Hepatocyte (in vitro differentiated cells): ENCODE data around the gene FHOD3. TPM values are rescaled to one million over a fixed set of nuclear protein-coding genes. Genes with fewer than 3 reads are reported as not detected.

Experiments
- DNase-seq: peaks from one replicate; pipeline ENCODE4 v3.0.0-alpha.2; 2016; ENCODE audit warnings: low spot score
- H2AFZ ChIP-seq: fragments of 200-600 bp; sonication (generic); 2 replicates; pipeline ENCODE4 v1.6.0; 2016; ENCODE audit warnings: antibody characterized with exemption, mild to moderate bottlenecking
- H3K27ac ChIP-seq: fragments of 200-600 bp; sonication (generic); 2 replicates; pipeline ENCODE4 v1.5.1; 2016; ENCODE audit warnings: mild to moderate bottlenecking
- H3K27me3 ChIP-seq: fragments of 200-600 bp; sonication (generic); 2 replicates; pipeline ENCODE4 v1.6.1; 2016
- H3K36me3 ChIP-seq: fragments of 200-600 bp; sonication (generic); replicated peaks from 2 replicates; pipeline ENCODE4 v1.5.1; 2016; ENCODE audit warnings: low read depth; ENCODE audit not compliant: insufficient read depth
- H3K4me1 ChIP-seq: fragments of 200-600 bp; sonication (generic); 2 replicates; pipeline ENCODE4 v1.5.1; 2016; ENCODE audit warnings: mild to moderate bottlenecking, moderate library complexity; ENCODE audit not compliant: insufficient read depth
- H3K4me2 ChIP-seq: fragments of 200-600 bp; sonication (generic); 2 replicates; pipeline ENCODE4 v1.6.0; 2016
- H3K4me3 ChIP-seq: fragments of 200-600 bp; sonication (generic); 2 replicates; pipeline ENCODE4 v1.5.1; 2016; ENCODE audit warnings: mild to moderate bottlenecking
- H3K79me2 ChIP-seq: fragments of 200-600 bp; sonication (generic); 2 replicates; pipeline ENCODE4 v1.6.0; 2017; ENCODE audit warnings: mild to moderate bottlenecking
- H3K9me2 ChIP-seq: fragments of 200-600 bp; sonication (generic); replicated peaks from 2 replicates; pipeline ENCODE4 v1.6.0; 2017; ENCODE audit warnings: mild to moderate bottlenecking; ENCODE audit not compliant: insufficient read depth
- H3K9me3 ChIP-seq: fragments of 200-600 bp; sonication (generic); 2 replicates; pipeline ENCODE4 v1.5.1; 2016; ENCODE audit warnings: low read depth, mild to moderate bottlenecking
- H4K20me1 ChIP-seq: fragments of 200-600 bp; sonication (generic); 2 replicates; pipeline ENCODE4 v1.6.0; 2016; ENCODE audit warnings: mild to moderate bottlenecking; ENCODE audit not compliant: insufficient read depth, poor library complexity, severe bottlenecking
- CTCF ChIP-seq: fragments of 200-600 bp; sonication (generic); IDR thresholded peaks from 2 replicates; pipeline ENCODE4 v1.5.1; 2016; ENCODE audit warnings: antibody characterized with exemption, mild to moderate bottlenecking; ENCODE audit not compliant: poor library complexity
- EZH2 ChIP-seq: fragments of 200-600 bp; sonication (generic); IDR thresholded peaks from 2 replicates; pipeline ENCODE4 v1.6.1; 2016; ENCODE audit warnings: antibody characterized with exemption, mild to moderate bottlenecking, borderline replicate concordance
- EZH2phosphoT487 ChIP-seq: fragments of 200-600 bp; sonication (generic); IDR thresholded peaks from one replicate; pipeline ENCODE4 v1.6.1; 2018; ENCODE audit warnings: antibody characterized with exemption, mild to moderate bottlenecking, low read depth, moderate library complexity; ENCODE audit not compliant: unreplicated experiment, severe bottlenecking
- WGBS: methylation state at CpG from one replicate; pipeline ENCODE4 v1.1.6; 2016; ENCODE audit warnings: low lambda C conversion rate; ENCODE audit errors: missing lambda C conversion rate; 5-methylcytosine and 5-hydroxymethylcytosine counted together
- polyA plus RNA-seq: library from polyadenylated mRNA; unstranded; fragments of >200 nt; fragmentation: Nextera tagmentation; extraction: Ambion mirVana; gene quantifications from 2 replicates; pipeline ENCODE4 v1.2.1, GENCODE V29; 2016
- total RNA-seq: library from RNA; depleted of rRNA; stranded (reverse); fragments of >200 nt; gene quantifications from 2 replicates; pipeline ENCODE4 v1.2.3, GENCODE V29; 2014

Gene FHOD3
- total and polyA plus RNA-seq, 2 experiments from 2014 or later, result 1.7 to 2.7 TPM

DNA sequence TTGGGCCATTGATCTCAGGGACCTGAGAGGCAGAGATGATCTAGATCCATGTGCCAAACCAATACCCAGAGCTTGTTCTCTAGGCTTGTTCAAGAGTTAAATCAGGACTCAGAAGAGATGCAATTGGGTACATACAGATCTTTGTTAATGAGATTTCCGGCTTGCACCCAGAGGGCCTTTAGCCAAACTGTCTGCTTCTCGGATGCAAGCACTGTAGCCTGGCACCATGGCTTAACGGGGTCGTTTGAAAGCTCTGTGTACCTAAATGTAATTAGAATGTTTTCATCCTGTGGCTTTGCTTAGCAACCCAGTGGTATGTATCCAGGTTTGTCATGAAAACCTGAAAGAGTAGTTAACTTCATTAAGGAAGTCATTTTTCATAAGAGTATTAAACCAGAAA lies 437.1 kb downstream of the FHOD3 start:
- Histone ChIP-seq H3K4me3 (no peak overlapping the region), H3K4me1 (no peaks in the 10 kb centered on the region), H4K20me1 (no peaks in the 10 kb centered on the region), H3K27ac (no peak overlapping the region), H3K9me2 (no peaks in the 10 kb centered on the region), H3K79me2 (no peaks in the 10 kb centered on the region), H3K36me3 (no peaks in the 10 kb centered on the region), H2AFZ (no peak overlapping the region), H3K9me3 (no peaks in the 10 kb centered on the region), H3K4me2 (no peak overlapping the region), H3K27me3 (no peaks in the 10 kb centered on the region)
- DNase-seq, result no peak
- TF ChIP-seq CTCF, result no peak
- TF ChIP-seq EZH2, result no peak
- no peak for TF ChIP-seq EZH2phosphoT487
- 83% methylated on average over 4 of the region's 4 CpGs for WGBS

- H4K20me1 ChIP-seq, result no peaks in the 10 kb centered on the region
- H3K9me3 ChIP-seq, result no peaks in the 10 kb centered on the region
- H3K79me2 ChIP-seq, result no peaks in the 10 kb centered on the region
- H3K27ac ChIP-seq, result no peak overlapping the region
- H3K27me3 ChIP-seq, result no peaks in the 10 kb centered on the region
- H3K4me1 ChIP-seq, result no peaks in the 10 kb centered on the region
- H2AFZ ChIP-seq, result no peak overlapping the region
- H3K36me3 ChIP-seq, result no peaks in the 10 kb centered on the region
- DNase-seq, result no peak
- TF ChIP-seq EZH2phosphoT487 (no peak), EZH2 (no peak), CTCF (no peak)
- H3K4me2 ChIP-seq, result no peak overlapping the region
- H3K4me3 ChIP-seq, result no peak overlapping the region
- H3K9me2 ChIP-seq, result no peaks in the 10 kb centered on the region
- 66% methylated on average over 2 of the region's 2 CpGs for WGBS
Observed at GRCh38 chr18:36735130-36735529, 437.6 kb downstream of the FHOD3 start.

GRCh38 chr18:36736094-36736493 lies 438.6 kb downstream of the FHOD3 start:
- TF ChIP-seq EZH2, result no peak
- no peak for TF ChIP-seq CTCF
- TF ChIP-seq EZH2phosphoT487, result no peak
- WGBS, result 98% methylated on average over 6 of the region's 6 CpGs

GRCh38 chr18:36737316-36737715 lies 439.8 kb downstream of the FHOD3 start:
- Histone ChIP-seq H3K9me2 (no peaks in the 10 kb centered on the region), H3K27ac (no peak overlapping the region), H3K4me1 (no peaks in the 10 kb centered on the region), H3K79me2 (no peaks in the 10 kb centered on the region), H2AFZ (no peak overlapping the region), H3K4me3 (no peak overlapping the region), H3K36me3 (no peaks in the 10 kb centered on the region), H4K20me1 (no peaks in the 10 kb centered on the region), H3K27me3 (no peaks in the 10 kb centered on the region), H3K4me2 (no peak overlapping the region), H3K9me3 (no peaks in the 10 kb centered on the region)
- WGBS, result 91% methylated on average over 3 of the region's 3 CpGs
- no peak for DNase-seq
- TF ChIP-seq CTCF (no peak), EZH2phosphoT487 (no peak)

More at GRCh38 chr18:36736094-36736493, 438.6 kb downstream of the FHOD3 start:
- no peak overlapping the region for H3K27ac ChIP-seq
- no peaks in the 10 kb centered on the region for H4K20me1 ChIP-seq
- no peaks in the 10 kb centered on the region for H3K9me3 ChIP-seq
- H3K4me2 ChIP-seq, result no peak overlapping the region
- H3K4me1 ChIP-seq, result no peaks in the 10 kb centered on the region
- no peaks in the 10 kb centered on the region for H3K36me3 ChIP-seq
- DNase-seq, result no peak
- no peaks in the 10 kb centered on the region for H3K79me2 ChIP-seq
- H3K27me3 ChIP-seq, result no peaks in the 10 kb centered on the region
- H2AFZ ChIP-seq, result no peak overlapping the region
- no peak overlapping the region for H3K4me3 ChIP-seq
- H3K9me2 ChIP-seq, result no peaks in the 10 kb centered on the region
